Effector memory CD8-positive, alpha-beta T cell (primary cell): Measurements from ENCODE around the gene PRKCQ.

Experiments used
- ATAC-seq: fragments of 150-1000 bp; cut with Tn5 transposase; replicated peaks from 2 replicates; pipeline ENCODE4 v1.10.0; 2021; ENCODE audit warnings: mild to moderate bottlenecking, moderate library complexity
- DNase-seq, 3 experiments: peaks; one replicate each; pipeline ENCODE4 v3.0.0; 2021
- H3K27ac Mint-ChIP-seq, 2 donors: one replicate each; pipeline ENCODE4 v1.8.0; 2022; ENCODE audit warnings: mild to moderate bottlenecking in 2 of 2, mixed read lengths in 2 of 2, moderate library complexity in 2 of 2
- H3K27me3 Mint-ChIP-seq, 2 donors: one replicate each; pipeline ENCODE4 v1.8.0; 2022; ENCODE audit warnings: mixed read lengths in 2 of 2
- H3K36me3 Mint-ChIP-seq: one replicate; pipeline ENCODE4 v1.8.0; 2022; ENCODE audit warnings: mild to moderate bottlenecking, moderate library complexity, mixed read lengths; ENCODE audit not compliant: insufficient read depth
- H3K4me1 Mint-ChIP-seq, 2 donors: one replicate each; pipeline ENCODE4 v1.8.0; 2022; ENCODE audit warnings: low read depth in 2 of 2, mixed read lengths in 2 of 2
- H3K4me3 Mint-ChIP-seq, 2 donors: one replicate each; pipeline ENCODE4 v1.8.0; 2022; ENCODE audit warnings: mild to moderate bottlenecking in 2 of 2, mixed read lengths in 2 of 2, moderate library complexity in 2 of 2
- H3K9me3 Mint-ChIP-seq, 2 donors: one replicate each; pipeline ENCODE4 v1.8.0; 2022; ENCODE audit warnings: mixed read lengths in 2 of 2

PRKCQ gene

DNA sequence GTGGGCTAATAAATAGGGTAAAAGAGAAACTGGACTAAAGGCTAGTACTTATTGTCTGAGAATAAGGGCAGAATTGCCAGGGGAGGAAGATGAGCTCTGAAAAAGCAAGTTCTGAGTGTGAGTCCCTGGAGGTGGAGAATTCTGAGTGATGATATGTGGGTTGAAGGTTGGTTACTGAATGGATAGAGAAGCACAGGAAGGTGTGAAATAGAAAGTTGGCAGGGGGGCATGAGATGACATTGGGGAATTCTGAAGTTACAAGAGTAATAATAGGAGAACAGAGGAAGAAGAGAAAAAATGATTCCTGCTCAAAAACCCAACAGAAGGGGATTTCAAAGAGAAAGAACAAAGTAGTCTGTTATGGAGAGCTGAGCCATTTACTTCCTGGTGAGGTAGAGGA lies 76.9 kb downstream of the PRKCQ start:
- Mint-ChIP-seq H3K36me3 (peaks cover 52% of the 10 kb centered on the region), H3K27ac (peak overlapping the region; percentile 11 to 42)

DNA sequence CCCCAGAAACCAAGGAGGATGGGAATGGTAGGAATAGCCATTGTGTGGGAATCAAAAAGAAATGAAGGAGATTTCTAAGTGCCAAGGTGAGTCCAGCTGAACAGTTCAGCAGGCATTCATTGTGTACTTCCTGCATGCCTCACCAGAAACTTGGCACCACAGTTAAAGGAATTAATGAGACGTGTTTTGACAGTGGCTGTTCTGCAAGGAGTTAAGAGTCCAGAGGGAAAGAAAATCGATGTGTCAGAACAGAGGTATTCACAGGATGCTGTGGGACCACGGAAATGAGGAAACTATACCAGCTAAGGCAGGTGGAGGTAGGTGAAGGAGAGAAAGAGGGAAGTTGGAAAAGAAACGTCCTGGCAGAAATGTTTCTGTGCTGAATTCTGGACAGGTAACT lies 78.1 kb downstream of the PRKCQ start:
- ATAC-seq (no peak), DNase-seq (no peak)
- peaks cover 37 to 59% of the 10 kb centered on the region in 2 donors for H3K4me1 Mint-ChIP-seq
- no peaks in the 10 kb centered on the region for H3K27me3 Mint-ChIP-seq
- no peak overlapping the region for H3K4me3 Mint-ChIP-seq
- peaks cover 43% of the 10 kb centered on the region for H3K36me3 Mint-ChIP-seq
- H3K9me3 Mint-ChIP-seq, result no peaks in the 10 kb centered on the region
- H3K27ac Mint-ChIP-seq, result peak overlapping the region; percentile 11 to 42

More for the DNA sequence above, 76.9 kb downstream of the PRKCQ start:
- DNase-seq (no peak), ATAC-seq (no peak)
- Mint-ChIP-seq H3K4me1 (peaks cover 43 to 66% of the 10 kb centered on the region in 2 donors), H3K27me3 (no peaks in the 10 kb centered on the region), H3K4me3 (peak overlapping the region in 1 of 2 donors; percentile 4), H3K9me3 (no peaks in the 10 kb centered on the region)

DNA sequence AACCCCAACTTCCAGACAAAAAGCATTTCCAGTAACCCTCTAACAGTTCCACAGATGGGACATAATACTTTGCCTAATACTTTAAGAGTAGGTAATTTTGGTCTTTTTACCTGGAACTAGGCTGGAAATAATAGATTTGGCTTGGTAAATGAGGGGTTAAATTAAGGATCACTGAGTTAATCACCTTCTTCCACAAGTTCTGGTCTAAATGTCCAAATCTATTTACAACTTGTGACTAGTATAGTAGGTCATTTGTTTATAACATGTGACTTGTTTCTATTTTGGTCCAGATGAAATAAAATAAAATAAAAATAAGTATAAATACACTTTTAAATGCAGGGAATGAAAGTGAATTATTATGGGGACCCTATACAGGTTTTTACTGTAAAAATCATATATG lies 80.1 kb downstream of the PRKCQ start:
- H3K4me3 Mint-ChIP-seq, result no peak overlapping the region
- peaks cover 34% of the 10 kb centered on the region for H3K36me3 Mint-ChIP-seq
- H3K9me3 Mint-ChIP-seq, result no peaks in the 10 kb centered on the region
- ATAC-seq, result no peak
- DNase-seq, result no peak
- peaks cover 32 to 51% of the 10 kb centered on the region in 2 donors for H3K4me1 Mint-ChIP-seq
- no peaks in the 10 kb centered on the region for H3K27me3 Mint-ChIP-seq
- H3K27ac Mint-ChIP-seq, result peak overlapping the region in 1 of 2 donors; percentile 95

DNA sequence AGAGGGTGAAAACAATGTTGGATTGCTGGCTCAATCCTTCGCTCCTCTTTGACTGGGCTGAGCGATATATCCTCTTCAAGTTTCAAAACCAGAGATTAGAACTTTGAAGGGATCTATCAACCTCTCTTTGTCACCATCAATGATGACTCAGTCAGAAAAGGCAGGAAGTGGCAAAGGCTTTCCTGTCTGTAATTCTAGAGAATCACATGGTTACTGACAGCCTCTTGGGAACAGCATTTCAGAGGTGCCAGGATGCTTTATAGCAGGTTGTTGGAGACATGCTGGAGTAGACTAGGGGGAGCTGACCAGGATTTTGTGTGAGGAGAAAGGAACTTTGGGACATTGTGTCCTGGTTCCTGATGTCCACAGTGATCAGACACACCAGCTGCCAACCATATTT lies 81.3 kb downstream of the PRKCQ start:
- peak overlapping the region; percentile 53 to 69 for H3K4me3 Mint-ChIP-seq
- peaks cover 27 to 44% of the 10 kb centered on the region in 2 donors for H3K4me1 Mint-ChIP-seq
- ATAC-seq (peak; percentile 83), DNase-seq (peak; percentile 37 to 43 (median 39))
- H3K27me3 Mint-ChIP-seq, result no peaks in the 10 kb centered on the region
- no peaks in the 10 kb centered on the region for H3K9me3 Mint-ChIP-seq
- H3K36me3 Mint-ChIP-seq, result peaks cover 34% of the 10 kb centered on the region
- H3K27ac Mint-ChIP-seq, result peak overlapping the region; percentile 81 to 95

DNA sequence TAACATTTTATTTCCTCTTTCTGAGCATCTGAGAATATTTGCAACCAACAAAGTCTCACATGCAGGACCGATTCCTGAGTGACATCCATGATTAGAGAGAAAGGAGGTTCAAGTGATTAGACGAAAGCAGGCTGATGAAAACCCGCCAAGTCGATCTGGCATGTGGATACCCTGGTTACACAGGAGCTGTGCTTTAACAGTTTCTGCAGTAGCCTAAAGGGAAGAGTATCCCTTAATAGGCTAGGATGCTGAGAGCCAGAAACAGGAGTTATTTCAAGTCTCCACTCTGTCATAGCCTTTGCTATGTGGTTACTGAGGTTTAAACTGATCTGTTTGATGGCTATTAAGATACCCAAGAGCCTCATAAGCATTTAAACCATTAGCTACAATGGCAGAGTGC lies 82.5 kb downstream of the PRKCQ start:
- DNase-seq (no peak), ATAC-seq (no peak)
- Mint-ChIP-seq H3K36me3 (peaks cover 30% of the 10 kb centered on the region), H3K4me3 (peak overlapping the region in 1 of 2 donors; percentile 63), H3K4me1 (peaks cover 23 to 38% of the 10 kb centered on the region in 2 donors), H3K27ac (peak overlapping the region in 1 of 2 donors; percentile 95), H3K9me3 (no peaks in the 10 kb centered on the region), H3K27me3 (no peaks in the 10 kb centered on the region)

DNA sequence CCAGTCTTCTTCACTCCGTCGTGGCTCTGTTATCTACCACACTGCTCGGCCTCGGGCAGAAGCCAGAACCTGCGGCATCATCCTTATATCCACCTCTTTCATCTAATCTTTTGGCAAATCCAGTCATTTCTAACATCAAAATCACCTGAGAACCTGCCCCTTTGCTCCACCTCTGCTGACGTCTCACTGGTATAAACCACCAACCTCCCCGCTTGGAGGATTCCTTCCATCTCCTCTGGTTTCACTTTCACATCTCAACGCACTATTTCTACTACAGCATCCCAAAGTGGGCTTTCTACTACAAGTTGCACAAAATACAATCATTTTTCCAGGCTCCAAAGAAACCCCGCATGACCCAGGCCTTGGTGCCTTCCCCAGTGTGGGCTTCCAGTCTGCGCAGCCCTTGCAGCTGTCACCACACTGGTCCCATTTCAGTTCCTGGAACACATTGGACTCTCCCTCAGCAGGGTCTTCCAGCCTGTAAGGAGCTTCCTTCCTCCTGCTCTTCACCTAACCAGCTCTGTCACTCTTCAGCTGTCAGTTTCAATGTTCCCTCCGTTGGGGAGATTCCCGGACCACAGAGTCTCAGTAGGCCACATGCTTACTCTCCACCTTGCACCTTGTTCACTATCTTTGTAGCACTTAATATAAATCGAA lies 85.0 kb downstream of the PRKCQ start:
- H3K36me3 Mint-ChIP-seq, result peaks cover 35% of the 10 kb centered on the region
- DNase-seq (peak; percentile 44 to 57 (median 55)), ATAC-seq (peak; percentile 43)

DNA sequence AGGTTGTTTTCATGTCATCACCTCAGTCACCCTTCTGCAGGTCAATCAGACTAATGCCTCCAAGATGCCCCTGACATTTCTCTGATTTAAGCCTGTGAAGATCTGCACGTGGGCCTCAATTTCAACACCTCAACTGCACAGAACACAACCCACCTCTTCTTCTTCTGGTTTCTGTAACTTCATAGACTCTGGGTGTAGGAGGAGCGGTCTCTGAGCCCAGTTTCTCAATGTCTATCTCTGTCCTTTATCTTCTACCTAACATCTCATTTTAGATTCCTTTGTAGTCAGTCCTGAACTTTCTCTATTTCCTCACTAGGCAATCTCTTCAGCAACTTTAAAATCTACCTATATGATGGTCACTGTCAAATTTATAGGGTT lies 85.6 kb downstream of the PRKCQ start:
- H3K4me1 Mint-ChIP-seq, result peaks cover 34 to 49% of the 10 kb centered on the region in 2 donors
- no peak for ATAC-seq
- no peaks in the 10 kb centered on the region for H3K27me3 Mint-ChIP-seq
- H3K27ac Mint-ChIP-seq, result no peak overlapping the region
- no peak overlapping the region for H3K4me3 Mint-ChIP-seq
- no peak for DNase-seq
- no peaks in the 10 kb centered on the region for H3K9me3 Mint-ChIP-seq
- H3K36me3 Mint-ChIP-seq, result peaks cover 41% of the 10 kb centered on the region

More for the DNA sequence above, 85.0 kb downstream of the PRKCQ start:
- no peak overlapping the region for H3K4me3 Mint-ChIP-seq
- no peak overlapping the region for H3K27ac Mint-ChIP-seq
- H3K4me1 Mint-ChIP-seq, result peaks cover 34 to 43% of the 10 kb centered on the region in 2 donors
- H3K9me3 Mint-ChIP-seq, result no peaks in the 10 kb centered on the region
- no peaks in the 10 kb centered on the region for H3K27me3 Mint-ChIP-seq

DNA sequence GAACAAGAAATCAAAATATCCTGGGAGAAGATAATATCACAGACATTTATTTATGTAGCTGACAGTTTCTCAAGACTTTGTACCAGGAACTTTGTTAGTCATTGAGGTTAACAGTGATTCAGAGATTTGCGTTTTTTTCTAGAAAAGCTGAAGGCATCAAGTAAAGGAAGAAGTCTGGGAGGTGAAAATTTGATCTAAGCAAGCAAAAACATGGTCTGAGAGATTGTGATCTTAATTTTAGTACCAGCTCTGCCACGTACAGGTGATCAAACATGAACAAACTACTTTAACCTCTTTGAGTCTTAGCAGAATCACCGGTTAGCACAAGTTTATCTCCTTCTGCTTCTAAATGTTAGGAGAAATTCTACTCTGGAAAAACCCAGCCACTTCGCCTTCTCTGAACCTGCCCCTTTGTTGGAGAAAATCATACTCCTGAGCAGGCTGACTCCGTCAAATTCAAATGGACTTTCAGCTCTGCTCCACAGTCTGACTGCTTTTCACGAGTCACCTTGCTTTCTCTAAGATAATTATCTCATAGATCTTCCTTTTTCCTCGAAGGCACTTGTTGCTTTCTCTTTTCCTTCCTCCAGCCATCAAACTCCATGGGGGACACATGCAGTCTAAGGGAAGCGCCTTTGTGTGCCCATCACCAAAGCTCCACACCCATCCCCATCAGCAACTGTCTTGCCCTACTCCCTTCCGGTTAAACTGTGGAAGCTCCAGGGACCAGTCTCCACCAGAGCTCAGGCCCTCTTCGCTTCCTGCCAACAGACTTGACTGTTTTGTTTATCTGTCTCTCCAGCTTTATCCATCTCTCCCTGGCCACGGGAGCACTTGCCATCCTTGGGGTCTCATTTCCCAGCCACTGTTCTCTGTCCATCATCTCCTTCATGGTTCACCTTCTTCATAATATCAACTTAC lies 86.3 kb downstream of the PRKCQ start:
- Mint-ChIP-seq H3K9me3 (no peaks in the 10 kb centered on the region), H3K4me1 (peaks cover 34 to 48% of the 10 kb centered on the region in 2 donors)

DNA sequence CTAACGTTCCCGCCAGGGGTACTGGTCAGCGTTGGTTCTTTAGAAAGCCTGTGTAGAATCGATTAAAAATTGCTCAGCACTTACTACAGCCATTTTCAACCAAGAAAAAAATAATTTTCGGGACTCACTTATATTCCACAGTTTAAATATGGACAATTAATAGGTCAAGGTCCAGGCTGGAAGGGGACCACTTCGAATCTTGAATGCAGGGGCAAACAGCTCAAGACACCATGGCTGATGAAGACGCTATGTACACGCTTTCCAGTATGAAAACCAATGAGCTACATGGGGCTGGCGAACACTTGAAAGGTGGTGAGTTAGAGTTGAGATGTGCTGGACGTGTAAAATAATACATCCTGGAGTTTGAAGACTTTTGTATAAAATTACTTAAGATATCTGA lies 87.2 kb downstream of the PRKCQ start:
- ATAC-seq, result no peak
- no peaks in the 10 kb centered on the region for H3K9me3 Mint-ChIP-seq
- no peaks in the 10 kb centered on the region for H3K27me3 Mint-ChIP-seq
- no peak for DNase-seq
- peaks cover 46% of the 10 kb centered on the region for H3K36me3 Mint-ChIP-seq
- peaks cover 26 to 40% of the 10 kb centered on the region in 2 donors for H3K4me1 Mint-ChIP-seq
- peak overlapping the region in 1 of 2 donors; percentile 81 for H3K4me3 Mint-ChIP-seq
- no peak overlapping the region for H3K27ac Mint-ChIP-seq

More for the DNA sequence above, 86.3 kb downstream of the PRKCQ start:
- no peaks in the 10 kb centered on the region for H3K27me3 Mint-ChIP-seq
- no peak for DNase-seq
- H3K27ac Mint-ChIP-seq, result no peak overlapping the region
- peaks cover 46% of the 10 kb centered on the region for H3K36me3 Mint-ChIP-seq
- ATAC-seq, result peak; percentile 18
- no peak overlapping the region for H3K4me3 Mint-ChIP-seq

DNA sequence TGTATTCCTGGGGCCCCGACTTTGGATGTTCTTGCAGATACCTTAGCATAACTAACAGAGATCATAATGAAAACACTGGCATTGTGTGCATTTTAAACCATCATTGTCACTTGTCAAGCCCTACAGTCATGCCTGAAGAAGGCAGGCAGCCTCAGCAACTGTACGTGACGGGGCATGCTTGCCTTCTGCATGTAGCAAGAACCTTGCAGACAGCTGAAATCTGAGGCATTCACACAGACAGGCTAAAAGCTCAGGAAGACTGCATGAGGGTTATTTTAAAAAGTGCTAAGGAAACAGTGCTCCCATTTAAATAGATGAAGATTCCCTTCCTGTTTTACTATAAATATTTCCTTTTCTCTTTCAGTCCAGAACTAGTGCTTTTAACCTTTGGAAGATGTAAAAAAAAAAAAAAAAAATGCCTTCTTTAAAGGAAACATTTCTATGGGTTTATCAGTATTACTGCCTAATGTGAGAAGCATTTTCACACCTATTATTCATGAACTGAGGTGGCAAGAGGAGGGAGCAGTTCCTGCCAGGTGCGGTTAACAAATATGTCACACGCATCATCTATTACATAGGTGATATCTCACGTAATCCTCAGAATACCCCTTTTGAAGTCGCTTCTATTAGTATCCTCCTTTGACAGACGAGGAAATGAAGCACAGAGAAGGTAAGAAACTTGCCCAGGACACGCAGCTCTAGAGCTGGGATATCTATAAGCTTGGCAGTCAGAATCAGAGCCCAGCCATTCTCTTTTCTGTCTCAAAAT lies 88.1 kb downstream of the PRKCQ start:
- Mint-ChIP-seq H3K4me1 (peaks cover 28 to 44% of the 10 kb centered on the region in 2 donors), H3K27me3 (no peaks in the 10 kb centered on the region), H3K9me3 (no peaks in the 10 kb centered on the region), H3K36me3 (peaks cover 55% of the 10 kb centered on the region), H3K27ac (no peak overlapping the region), H3K4me3 (peak overlapping the region in 1 of 2 donors; percentile 81)
- DNase-seq (peak; percentile 49 to 58 (median 53)), ATAC-seq (peak; percentile 84)

DNA sequence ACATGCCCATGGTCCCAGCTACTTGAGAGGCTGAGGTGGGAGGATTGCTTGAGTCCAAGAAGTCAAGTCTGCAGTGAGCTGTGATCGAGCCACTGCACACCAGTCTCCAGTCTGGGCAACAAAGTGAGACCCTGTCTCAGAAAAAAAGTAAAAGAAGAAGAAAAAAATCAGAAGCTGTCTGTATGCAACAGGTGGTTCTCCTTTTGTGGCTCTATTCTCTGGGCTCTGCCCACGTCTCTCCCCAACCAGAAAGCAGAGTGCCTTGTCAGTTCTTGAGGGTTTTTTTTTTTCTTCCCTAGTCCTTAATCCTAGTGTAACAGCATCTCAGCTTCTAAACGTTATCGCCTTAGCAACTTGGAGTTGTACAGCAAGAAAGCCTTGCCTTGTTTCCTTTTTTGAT lies 89.5 kb downstream of the PRKCQ start:
- H3K9me3 Mint-ChIP-seq, result no peaks in the 10 kb centered on the region
- H3K36me3 Mint-ChIP-seq, result peaks cover 64% of the 10 kb centered on the region
- peak overlapping the region in 1 of 2 donors; percentile 81 for H3K4me3 Mint-ChIP-seq
- DNase-seq (no peak), ATAC-seq (no peak)
- H3K27ac Mint-ChIP-seq, result no peak overlapping the region
- H3K27me3 Mint-ChIP-seq, result no peaks in the 10 kb centered on the region
- peaks cover 33 to 56% of the 10 kb centered on the region in 2 donors for H3K4me1 Mint-ChIP-seq

DNA sequence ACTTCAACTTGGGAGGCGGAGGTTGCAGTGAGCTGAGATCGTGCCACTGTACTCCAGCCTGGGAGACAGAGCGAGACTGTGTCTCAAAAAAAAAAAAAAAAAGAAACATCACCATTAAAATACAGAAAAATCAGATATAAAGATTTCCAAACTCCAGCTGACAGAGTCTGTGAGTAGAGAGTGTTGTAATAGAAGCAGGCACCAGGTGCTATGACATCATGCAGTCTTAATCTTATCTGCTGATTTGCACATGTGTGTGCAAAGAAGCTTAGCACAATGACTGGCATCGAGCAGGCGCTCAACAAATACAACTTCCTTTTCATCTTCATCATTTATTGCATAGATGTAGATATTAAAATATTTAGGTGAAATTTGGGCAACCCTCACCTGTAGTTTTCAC lies 92.2 kb downstream of the PRKCQ start:
- no peak for ATAC-seq
- peaks cover 86% of the 10 kb centered on the region for H3K36me3 Mint-ChIP-seq
- peaks cover 43 to 73% of the 10 kb centered on the region in 2 donors for H3K4me1 Mint-ChIP-seq
- H3K27ac Mint-ChIP-seq, result peak overlapping the region in 1 of 2 donors; percentile 63
- DNase-seq, result no peak
- H3K27me3 Mint-ChIP-seq, result no peaks in the 10 kb centered on the region
- H3K9me3 Mint-ChIP-seq, result no peaks in the 10 kb centered on the region
- no peak overlapping the region for H3K4me3 Mint-ChIP-seq

DNA sequence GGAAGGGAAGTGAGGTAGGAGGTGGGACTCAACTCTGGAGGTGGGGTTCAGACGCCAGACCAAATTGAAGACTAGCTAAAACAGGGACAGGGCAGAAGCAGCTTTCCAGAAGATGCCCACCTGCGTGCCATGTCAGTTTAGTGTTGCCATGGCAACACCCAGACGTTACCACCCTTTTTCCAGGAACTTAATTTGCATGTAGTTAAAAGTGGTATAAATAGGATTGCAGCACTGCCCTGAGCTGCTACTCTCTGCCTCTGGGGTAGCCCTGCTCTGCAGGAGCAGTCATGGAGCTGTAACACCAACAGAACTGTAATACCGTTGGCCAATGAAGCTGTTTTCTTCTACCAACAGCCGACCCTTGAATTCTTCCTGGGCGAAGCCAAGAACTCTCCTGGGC lies 93.8 kb downstream of the PRKCQ start:
- ATAC-seq (no peak), DNase-seq (no peak)
- Mint-ChIP-seq H3K36me3 (peaks cover 83% of the 10 kb centered on the region), H3K9me3 (no peaks in the 10 kb centered on the region), H3K27me3 (no peaks in the 10 kb centered on the region), H3K4me1 (peaks cover 40 to 73% of the 10 kb centered on the region in 2 donors), H3K4me3 (no peak overlapping the region), H3K27ac (peak overlapping the region; percentile 74 to 75)
